Spleen (tissue), 7 donors: Measurements from ENCODE around the gene RPL35.

Source experiments
- CTCF ChIP-seq, 11 experiments: fragments of 200-600 bp in 7 of 11; fragments of 450-650 bp in 4 of 11; sonication (generic) in 4 of 11; IDR thresholded peaks in 8 of 11; conservative IDR thresholded peaks in 3 of 11; 1 replicate in 7 of 11; 2 replicates in 4 of 11; pipeline versions ENCODE4 v1.4.0 to v1.8.0; 2016 to 2021; ENCODE audit warnings: antibody characterized with exemption in 11 of 11, inconsistent platforms in 4 of 11, mild to moderate bottlenecking in 1 of 11
- POLR2A ChIP-seq, 3 donors: fragments of 450-650 bp; IDR thresholded peaks; one replicate each; pipeline ENCODE4 v1.5.1; 2017; ENCODE audit warnings: antibody characterized with exemption in 3 of 3, mild to moderate bottlenecking in 1 of 3
- POLR2AphosphoS5 ChIP-seq, 3 donors: sonication (generic); formaldehyde crosslinking; IDR thresholded peaks; one replicate each; pipeline ENCODE4 v1.5.1; 2017; ENCODE audit warnings: antibody characterized with exemption in 3 of 3
- donor health status: DM: no; HTN: no; CAD: no; lungs with moderate emphysema.
- donor health status: DM: no; HTN: no; CAD: no.
- donor health status: DM: no; HTN: no; CAD: no.

GRCh38 chr9:124885551-124885950 is 23.8 kb upstream of the RPL35 start:
- TF ChIP-seq POLR2A (IDR thresholded peaks at IDR 0.05) (no peak), CTCF (IDR thresholded peaks at IDR 0.05 in 8 of 11, conservative IDR thresholded peaks at IDR 0.05 in 3 of 11) (no peak), POLR2AphosphoS5 (IDR thresholded peaks at IDR 0.05) (no peak)
